Stomach (tissue), 4 donors: ENCODE results near the gene HOXD10.

Experiments used
- CTCF ChIP-seq, 7 experiments: fragments of 450-650 bp in 4 of 7; fragments of 200-600 bp in 3 of 7; sonication (generic) in 3 of 7; IDR thresholded peaks; one replicate each; pipeline ENCODE4 v1.5.1; 2016 to 2019; ENCODE audit warnings: antibody characterized with exemption in 7 of 7, control low read depth in 2 of 7, mild to moderate bottlenecking in 1 of 7
- POLR2AphosphoS5 ChIP-seq, 3 donors: sonication (generic); formaldehyde crosslinking; IDR thresholded peaks; one replicate each; pipeline ENCODE4 v1.6.1; 2016; ENCODE audit warnings: antibody characterized with exemption in 3 of 3

GRCh38 chr2:176127774-176128072, 11.1 kb downstream of the HOXD10 start:
- TF ChIP-seq POLR2AphosphoS5 (IDR thresholded peaks at IDR 0.05) = no peak
- no peak for TF ChIP-seq CTCF (IDR thresholded peaks at IDR 0.05)
